Ammon's horn (tissue), 1 donor: ENCODE measurements around the gene TNFRSF18.
"Not testable (repeated sequence)": the region's sequence is repeated elsewhere in the genome, so short reads cannot be mapped to it uniquely, and the experiment has no call there.

Experiments
- DNase-seq: peaks from one replicate; pipeline ENCODE4 v3.0.0-alpha.2; 2016; ENCODE audit warnings: low spot score

TNFRSF18 gene

DNA sequence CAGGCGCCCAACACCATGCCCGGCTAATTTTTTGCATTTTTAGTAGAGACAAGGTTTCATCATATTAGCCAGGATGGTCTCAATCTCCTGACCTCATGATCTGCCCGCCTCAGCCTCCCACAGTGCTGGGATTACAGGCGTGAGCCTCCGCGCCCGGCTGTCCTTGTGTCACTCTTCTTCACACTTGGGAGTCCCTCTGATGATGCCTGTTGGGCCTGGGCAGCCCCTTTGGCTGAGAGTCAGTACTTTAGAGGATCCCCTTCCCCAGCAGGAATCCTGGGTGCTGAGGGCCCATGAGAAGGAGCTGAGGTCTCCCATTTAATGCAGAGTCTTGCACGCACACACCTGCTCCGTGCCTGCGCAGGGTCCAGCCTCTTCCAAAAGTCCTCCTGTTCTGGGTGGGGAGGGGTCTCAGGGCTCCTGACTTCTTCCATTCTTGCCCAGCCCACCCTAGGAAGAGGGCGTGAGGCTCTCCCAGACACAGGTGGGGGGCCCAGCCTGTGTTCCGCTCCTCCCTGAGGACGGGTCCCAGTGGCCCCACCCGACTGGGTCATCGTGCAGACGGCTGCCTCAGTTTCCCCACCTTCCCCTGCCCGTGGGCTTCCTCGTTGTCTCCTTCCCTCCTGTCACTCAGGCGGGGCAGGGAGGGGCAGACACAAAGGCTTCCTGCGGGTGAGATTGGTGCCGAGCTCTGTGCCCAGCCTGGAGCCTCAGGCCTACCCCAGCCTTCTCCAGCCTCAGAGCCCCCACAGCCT lies 28.8 kb downstream of the TNFRSF18 start:
- no peak for DNase-seq

DNA sequence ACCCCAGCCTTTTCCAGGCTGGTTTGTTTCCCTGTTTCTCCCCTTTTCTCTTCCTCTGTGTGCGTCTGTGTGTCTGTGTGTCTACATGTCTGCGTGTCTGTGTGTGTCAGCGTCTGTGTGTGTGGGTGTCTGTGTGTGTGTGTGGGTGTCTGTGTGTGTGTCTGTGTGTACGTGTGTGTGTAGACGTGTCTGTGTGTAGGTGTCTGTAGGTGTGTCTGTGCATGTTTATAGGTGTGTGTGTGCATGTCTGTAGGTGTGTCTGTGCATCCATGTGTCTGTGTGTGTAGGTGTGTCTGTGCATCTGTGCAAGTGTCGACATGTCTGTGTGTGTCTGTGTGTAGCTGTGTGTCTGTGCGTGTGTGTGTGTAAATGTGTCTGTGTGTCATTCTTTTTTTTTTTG lies 29.5 kb downstream of the TNFRSF18 start:
- no peak for DNase-seq

DNA sequence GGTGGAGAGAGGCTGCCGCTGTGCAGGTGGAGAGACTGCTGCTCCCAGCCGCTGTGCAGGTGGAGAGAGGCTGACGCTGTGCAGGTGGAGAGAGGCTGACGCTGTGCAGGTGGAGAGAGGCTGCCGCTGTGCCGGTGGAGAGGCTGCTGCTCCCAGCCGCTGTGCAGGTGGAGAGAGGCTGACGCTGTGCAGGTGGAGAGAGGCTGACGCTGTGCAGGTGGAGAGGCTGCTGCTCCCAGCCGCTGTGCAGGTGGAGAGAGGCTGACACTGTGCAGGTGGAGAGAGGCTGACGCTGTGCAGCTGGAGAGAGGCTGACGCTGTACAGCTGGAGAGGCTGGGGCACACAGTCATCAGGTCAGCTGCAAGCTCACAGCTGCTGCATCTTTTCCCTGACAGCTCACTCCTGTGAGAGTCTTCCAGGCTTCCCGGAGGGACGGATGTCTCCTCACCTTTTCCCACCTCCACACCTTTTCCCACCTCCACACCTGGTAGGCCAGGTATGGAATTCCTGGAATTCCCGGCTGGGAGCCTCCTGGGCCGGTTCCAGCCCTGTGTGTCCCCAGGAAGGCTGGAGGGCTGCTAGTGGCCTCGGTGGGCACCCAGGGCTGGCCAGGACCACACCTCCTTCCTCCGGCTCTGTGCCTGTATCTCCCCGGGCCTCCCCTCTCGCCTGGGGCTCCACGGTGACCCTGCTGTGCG lies 30.2 kb downstream of the TNFRSF18 start:
- DNase-seq: not testable (repeated sequence)

DNA sequence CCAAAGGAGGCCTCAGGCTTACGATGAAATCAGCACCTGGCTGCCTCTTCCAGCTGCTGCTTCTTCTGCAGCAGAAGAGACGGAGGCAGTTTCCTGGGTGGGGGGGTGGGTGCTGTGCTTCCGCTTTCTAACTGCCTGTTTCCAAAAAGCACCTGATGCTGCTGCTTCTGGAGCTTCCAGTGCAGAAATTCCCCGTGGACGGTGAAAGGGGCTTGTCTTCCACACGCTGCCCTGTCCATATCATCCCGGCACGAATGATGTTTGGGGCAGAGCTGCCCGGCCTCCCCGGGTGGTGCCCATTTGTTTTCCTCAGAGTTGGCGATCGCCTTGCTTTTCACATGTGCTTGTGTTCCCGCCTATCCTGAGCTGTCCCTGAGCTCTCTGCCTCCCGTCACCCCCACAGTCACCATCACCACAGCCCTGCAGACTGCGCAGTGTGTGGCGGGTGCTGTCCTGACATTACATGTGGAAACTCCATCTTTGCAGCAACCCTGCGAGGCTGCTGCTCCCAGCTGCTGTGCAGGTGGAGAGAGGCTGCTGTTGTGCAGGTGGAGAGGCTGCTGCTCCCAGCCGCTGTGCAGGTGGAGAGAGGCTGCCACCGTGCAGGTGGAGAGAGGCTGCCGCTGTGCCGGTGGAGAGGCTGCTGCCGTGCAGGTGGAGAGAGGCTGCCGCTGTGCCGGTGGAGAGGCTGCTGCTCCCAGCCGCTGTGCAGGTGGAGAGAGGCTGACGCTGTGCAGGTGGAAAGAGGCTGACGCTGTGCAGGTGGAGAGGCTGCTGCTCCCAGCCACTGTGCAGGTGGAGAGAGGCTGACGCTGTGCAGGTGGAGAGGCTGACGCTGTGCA lies 30.9 kb downstream of the TNFRSF18 start:
- no peak for DNase-seq

DNA sequence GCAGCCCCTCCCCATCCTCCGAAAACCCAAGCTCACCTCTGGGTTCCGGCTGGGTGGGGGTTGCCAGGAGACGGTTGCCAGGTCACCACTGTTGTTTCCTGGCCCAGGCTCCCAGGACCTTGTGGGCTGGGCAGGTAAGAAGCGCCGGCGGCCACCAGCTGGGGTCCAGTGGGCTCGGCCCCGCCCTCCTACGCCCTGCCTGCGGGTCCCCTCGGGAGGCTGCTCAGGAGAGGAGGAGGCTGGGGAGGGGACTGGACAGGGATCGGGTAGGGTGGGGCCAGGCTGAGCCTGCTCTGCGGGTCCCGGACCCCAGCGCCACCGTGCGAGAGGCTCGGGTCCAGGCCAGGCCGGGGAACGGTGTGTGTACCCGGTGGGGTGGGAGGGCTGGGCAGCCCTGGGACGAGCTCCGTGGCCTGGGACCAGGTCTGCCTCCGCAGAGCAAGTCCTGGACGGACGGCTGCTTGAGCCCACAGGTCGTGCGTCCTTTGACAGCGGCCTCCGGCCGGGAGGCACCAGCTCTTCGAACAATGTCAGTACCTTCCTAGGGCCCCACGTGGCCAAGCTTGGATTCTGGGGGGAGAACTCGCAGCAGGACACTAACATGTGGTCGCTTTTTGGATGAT lies 32.5 kb downstream of the TNFRSF18 start, which contains the start of gene TTLL10:
TTLL10 (plus strand) TSS at position 88 of the 623 bp plus-strand sequence. CDS start 5,336 bp downstream, outside the sequence.
- no peak for DNase-seq

DNA sequence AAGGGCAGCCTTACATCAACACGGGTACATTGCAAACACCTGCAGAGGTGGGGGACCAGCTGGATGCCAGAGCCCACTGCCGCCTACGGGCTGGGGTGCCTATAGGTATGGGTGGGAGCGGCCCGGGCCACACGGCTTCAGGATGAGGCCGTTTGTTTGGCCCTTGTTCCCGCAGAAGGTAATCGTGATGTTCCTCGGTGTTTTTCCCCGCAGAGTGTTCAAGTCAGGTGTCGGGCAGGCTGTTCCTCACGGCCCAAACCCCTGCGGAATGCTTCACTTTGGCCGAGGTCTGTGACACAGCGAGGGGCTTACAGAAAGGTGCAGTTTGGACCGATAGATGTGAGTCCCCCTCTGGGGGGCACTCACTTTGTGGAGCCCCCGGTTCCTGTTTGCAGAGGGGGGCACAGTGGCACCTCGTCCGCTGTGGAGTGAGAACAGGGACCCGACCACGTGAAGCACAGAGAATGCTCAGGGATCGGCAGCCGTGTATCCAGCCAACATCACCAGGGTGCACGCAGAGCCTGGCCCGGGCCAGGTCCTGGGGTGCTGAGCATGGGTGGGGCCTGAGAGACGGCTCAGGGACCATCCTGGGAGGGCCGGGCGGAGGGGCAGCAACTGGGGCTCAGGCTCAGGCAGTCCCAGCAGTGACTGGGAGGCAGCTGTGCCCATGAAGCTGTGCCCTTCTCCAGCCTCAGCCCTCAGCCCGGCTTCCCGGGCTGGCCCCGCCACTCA lies 33.2 kb downstream of the TNFRSF18 start:
- no peak for DNase-seq

DNA sequence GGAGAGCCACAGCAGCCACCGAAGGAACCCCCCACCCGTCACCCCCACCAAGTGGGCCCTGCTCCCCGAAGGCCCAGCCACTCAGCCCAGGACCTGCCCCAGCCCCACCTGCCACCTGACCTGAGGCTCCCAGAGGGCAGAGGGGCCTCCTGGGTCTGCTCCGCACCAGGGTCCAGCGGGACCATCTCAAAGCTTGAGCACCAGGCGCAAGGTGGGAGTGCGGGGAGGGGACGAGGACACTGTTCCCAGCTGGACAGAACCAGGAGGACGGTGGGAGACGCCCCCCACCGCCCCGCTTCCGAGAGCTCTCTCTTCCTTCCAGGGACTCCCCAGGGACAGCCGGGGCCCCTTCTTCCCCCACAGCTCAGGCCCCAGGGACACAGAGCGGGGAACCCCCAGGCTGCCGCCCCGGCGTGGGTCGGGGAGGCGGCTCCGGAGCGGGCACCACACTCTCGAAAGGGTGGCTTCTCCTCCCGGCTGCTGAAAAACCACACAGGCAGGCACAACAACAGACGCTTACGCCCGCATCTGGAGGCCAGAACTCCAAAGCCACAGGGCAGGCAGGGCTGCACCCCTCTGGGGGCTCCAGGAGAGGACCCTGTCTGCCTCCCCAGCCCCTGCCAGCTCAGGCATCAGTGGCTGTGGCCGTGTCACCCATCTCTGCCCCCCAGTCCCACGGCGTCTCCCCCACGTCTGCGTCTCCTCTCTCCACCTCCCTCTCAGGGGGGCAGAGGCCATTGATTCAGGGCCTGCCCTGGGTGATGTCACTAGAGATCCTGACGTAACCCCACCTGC lies 34.6 kb downstream of the TNFRSF18 start:
- DNase-seq: no peak

DNA sequence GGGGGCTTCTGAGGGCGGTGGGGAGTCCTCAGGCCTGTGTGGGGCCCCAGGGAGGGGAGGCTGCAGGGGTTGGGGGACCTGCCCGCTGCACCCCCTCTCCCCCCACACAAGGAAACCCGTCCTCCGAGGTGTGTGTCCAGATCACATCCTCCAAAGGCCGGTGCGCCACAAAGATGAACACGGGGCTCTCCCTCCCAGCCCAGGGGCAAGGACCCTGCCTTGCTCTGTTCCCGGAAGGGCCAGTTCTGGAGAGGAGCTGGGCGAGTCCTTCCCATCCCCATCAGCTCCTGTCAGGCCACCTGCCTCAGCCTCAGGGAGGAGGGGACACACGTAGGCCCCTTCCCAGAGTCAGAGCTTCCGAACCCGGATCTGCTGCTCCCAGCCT lies 35.2 kb downstream of the TNFRSF18 start:
- DNase-seq: no peak

DNA sequence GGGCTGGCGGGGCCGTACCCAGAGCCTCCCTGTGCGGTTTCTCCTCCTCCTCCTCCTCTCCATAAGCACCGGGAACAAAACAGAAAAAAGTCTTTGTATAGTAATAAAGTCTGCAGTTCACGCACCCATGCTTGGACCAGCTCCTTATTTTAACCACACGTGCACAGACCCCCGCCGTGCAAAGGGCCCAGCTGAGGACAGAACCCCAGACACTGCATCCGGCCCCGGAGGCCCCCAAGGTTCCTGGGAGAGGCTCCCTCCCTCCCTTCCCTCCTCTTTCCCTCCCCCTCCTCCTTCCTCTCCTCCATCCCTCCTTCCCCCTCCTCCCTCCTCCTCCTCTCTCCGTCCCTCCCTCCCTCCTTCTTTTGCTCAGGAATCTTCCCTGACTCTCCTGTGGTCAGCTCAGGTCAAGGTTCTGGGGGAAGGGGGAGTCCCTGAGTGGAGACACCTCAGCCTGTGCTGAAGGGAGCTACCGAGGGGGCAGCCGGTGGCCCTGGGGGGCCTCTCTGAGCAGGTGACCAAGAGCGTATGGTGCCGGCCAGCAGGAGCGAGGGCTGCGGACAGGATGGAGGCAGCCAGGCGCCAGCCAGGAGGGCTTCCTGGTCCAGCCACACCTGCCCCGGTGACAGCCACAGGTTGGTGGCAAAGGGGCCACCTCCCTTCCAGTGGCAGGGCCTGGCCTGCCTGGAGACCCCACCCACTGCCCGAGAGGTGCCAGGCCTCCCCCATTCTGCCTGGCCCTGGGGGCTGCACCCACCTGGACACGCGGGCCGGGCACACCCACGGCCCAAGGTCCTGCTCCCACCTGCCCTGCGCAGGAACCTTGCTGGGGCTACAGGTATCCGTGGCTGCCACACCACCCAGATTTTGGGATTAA lies 35.9 kb downstream of the TNFRSF18 start:
- DNase-seq: no peak

DNA sequence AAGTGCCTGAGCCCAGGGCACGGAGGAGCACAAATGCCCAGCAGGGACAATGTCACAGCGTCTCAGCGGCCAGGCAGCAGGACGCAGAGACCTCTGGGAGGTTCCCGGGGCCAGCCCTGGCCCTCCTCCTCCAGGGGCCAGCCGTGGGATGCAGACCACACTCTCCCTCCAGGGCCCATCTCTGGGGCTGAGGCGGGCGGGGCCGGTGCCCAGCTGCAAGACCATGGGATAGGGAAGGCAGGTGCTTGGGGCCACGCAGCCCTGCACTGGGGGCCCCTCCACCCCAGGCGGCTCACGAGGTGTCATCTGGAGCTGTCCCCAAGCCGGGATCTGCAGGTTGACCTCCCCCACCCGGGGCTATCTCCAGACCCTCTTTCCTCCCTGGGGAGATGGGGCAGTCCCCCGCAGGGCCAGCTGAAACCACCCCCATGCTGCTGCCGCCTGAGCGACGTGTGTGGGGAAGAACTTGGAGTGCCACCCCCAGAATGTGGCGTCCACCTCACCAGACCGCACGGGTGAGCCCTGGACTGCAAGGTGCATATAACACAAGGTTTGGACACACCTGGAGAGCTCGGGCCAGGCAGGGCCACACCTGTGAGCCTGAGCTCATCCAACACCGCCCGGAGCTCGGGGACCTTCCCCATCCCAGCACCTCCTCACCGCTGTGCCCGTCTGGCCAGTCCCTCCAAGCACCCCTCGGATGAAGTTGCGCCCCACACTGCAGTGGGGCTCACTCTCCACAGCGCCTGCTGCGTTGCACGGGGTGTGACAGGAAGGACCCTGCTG lies 36.8 kb downstream of the TNFRSF18 start:
- no peak for DNase-seq

DNA sequence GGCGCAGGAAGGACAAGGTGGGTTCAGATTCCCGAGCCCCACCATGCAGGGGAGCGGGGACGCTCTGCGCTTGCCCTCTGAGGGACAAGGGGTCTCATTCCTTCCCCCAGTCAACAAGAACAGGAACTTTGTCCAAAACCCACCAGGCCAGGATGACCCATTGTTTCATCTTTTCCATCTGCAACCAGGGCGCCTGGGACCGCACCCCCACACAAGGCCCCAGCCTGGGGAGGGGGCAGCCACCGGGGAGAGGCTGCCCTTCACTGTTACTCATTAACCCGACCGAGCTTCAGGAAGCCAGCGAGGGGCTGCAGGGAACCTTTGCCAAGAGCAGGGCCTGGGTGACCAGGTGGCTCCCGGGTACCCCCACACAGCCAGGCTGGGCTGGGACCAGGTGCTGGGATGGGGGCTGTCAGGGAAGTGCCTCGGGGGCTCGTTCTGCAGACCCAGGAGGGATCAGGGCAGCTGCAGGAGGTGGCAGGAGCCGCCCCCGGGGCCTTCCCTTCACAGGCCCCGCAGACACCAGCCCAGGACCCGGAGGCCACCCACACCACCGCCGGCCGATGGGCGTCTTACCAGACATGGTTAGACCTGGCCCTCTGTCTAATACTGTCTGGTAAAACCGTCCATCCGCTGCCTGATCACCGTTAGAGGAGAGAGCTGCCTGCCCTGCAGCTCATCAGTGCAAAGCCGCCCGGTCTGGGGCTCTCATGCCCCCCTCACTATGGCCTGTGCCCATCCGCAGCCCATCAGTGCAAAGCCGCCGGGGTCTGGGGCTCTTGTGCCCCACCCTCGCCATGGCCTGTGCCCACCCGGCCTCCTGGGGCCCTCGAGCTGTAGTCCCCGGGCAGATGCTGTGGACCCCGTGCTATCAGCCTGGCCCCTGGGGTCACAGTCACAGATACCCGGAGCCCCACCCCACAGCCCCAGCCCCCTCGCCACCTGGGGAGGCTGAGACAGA lies 37.7 kb downstream of the TNFRSF18 start:
- no peak for DNase-seq

DNA sequence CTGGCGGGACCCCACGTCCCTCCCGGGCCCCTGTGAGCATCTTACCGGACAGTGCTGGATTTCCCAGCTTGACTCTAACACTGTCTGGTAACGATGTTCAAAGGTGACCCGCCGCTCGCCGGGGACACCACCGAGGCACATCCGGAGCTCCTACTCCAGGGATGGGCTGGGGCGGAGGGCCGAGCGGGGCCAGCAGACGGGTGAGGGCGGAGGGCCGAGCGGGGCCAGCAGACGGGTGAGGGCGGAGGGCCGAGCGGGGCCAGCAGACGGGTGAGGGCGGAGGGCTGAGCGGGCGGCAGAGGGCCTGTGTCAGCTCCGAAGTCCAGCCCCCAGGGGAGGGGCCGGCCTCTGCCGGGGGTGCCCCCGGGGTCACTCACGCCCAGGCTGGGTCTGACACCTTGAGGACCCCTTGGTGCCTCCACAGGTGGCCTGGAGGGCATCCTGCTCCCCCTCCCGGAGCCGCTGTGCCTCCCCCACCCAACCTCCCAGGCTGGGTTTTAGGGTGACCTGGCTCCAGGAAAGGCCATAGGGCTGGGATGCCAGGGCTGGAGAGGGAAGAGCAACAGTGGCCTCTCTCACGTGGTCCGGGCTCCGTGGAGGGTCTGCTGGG lies 38.4 kb downstream of the TNFRSF18 start:
- DNase-seq: no peak

DNA sequence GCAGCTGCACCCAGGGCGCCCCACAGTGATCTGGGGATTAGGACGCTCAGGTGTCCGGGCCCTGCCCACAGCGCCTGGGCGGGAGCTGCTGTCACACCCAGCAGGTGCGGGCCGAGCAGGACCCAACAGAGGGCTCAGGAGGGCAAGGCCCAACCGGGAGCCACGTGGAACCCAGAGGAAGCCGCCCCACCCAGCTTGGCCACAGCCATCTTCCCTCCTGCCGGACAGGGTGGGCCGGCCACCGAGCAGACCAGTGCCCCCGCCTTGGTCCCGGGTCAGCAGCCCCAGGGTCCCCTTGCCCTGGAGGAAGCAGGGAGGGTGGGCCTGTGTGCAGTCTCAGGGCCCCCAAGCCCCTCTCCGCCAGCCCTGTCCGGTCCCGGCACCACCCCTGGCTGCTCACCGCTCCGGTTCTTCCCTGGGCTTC lies 39.0 kb downstream of the TNFRSF18 start:
- DNase-seq: no peak

DNA sequence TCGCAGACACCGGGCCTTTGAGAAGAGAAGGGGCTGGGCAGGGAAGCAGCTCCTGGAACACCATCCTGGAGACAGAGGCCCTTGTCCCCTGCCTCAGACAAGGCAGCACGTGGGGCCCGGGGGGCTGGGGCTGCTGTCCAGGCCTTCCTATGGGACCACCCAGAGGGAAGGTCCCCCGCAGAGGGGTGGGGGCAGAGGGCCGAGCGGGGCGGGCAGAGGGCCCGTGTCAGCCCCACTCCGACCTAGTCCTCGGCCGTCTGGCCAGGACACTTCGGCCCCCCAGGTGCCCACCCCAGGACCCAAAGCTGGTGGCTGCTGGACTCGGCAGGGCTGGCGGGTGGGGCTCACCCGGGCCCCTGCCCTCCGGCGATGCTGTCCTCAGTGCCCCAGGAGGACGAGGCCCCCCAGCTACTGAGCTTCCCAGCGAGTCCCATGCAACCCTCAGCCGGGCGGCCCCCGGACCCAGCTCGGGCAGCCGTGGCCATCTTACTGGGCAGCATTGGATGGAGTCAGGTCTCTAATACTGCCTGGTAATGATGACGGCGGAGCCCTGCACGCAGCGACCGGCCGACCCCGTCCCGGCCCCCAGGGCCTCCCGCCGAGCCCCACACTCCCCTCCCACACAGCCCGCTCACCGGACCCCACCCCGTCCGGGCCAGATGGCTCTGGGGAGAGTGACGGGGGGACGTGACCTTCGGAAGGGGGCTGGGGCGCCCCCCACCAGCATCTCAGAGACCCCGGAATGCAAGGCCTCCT lies 39.6 kb downstream of the TNFRSF18 start:
- DNase-seq: no peak

DNA sequence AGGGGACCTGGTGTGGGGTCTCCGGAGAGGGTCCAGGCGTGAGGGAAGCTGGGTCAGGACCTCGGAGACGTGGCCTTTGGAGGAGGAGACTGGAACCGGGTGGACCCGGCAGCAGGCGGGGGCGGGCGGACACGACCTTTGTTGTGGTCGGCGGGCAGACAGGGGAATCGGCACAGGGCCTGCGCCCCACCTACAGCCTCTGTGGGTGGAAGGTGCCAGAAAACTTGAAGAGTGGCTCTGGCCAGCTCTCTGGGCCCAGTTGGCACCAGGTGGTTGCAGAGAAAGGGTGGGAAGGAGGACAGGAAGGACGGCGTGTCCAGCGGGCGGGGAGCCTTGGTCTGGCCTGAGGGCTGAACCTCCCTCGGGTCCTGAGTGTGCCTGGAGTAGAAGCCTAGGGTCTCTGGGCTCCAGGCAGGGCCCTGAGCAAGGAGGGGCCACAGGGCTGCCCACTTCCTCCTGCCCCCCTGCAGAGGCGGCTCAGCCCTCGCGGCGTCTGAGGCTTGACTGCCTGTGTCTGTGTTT lies 40.4 kb downstream of the TNFRSF18 start:
- no peak for DNase-seq

DNA sequence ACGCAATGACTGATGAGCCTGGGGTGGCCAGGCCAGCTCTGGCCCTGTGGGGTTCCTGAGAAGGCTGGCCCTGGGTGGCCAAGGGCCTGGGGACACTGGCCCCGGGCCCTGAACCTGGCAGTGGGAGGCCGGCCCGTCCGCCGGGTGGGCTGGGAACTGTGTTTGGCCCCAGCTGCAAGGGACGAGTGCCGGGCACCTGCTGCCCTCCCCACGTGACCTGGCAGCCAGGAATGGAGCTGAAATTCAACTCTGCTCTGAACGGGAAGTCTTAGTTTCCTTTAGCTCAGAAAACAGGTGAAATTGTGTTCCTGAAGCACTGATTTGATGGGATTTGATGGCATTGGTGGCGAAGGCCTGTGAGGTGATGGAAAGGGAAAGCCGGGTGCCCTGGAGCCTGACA lies 40.9 kb downstream of the TNFRSF18 start:
- DNase-seq: no peak
